22Rv1 (cell line): Measurements from ENCODE around the gene TUBGCP3.

Source experiments
- ZFX ChIP-seq: fragments of 450-650 bp; IDR thresholded peaks from 2 replicates; pipeline ENCODE4 v1.6.1; 2017; ENCODE audit warnings: antibody characterized with exemption, borderline replicate concordance
- TF ChIP-seq, protein P1 (sequence below): fragments of 450-650 bp; IDR thresholded peaks from 2 replicates; pipeline ENCODE4 v1.5.1; 2017; ENCODE audit warnings: mild to moderate bottlenecking

DNA sequence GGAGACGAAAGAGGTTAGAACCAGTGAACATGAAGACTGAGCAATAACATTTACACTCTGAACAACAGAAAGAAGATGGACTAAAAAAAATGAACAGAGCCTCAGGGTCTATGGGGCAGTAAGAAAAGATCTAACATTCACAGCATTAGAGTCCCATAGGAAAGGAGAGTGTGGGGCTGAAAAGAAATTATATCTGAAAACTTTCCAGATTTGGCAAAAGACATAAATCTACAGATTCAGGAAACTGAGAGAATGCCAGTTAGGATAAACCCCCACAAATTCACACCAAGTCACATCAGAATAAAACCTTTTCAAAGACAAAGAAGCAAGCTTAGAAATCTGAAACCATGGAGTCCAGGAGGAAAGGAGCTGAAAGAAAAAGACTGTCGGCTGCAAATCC lies 20.3 kb upstream of the TUBGCP3 start:
- TF ChIP-seq, protein P1, sequence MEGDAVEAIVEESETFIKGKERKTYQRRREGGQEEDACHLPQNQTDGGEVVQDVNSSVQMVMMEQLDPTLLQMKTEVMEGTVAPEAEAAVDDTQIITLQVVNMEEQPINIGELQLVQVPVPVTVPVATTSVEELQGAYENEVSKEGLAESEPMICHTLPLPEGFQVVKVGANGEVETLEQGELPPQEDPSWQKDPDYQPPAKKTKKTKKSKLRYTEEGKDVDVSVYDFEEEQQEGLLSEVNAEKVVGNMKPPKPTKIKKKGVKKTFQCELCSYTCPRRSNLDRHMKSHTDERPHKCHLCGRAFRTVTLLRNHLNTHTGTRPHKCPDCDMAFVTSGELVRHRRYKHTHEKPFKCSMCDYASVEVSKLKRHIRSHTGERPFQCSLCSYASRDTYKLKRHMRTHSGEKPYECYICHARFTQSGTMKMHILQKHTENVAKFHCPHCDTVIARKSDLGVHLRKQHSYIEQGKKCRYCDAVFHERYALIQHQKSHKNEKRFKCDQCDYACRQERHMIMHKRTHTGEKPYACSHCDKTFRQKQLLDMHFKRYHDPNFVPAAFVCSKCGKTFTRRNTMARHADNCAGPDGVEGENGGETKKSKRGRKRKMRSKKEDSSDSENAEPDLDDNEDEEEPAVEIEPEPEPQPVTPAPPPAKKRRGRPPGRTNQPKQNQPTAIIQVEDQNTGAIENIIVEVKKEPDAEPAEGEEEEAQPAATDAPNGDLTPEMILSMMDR, result no peak
- TF ChIP-seq ZFX, result no peak
